SU-DHL-6 (cell line): ENCODE data around the gene ORMDL2.

Experiments used
- H2AFZ ChIP-seq: fragments of 200-600 bp; sonication (generic); 2 replicates; pipeline ENCODE4 v1.6.1; 2014; ENCODE audit warnings: low read depth, mild to moderate bottlenecking, moderate library complexity, mixed read lengths, antibody characterized with exemption, low read length; ENCODE audit not compliant: severe bottlenecking
- H3F3A ChIP-seq: fragments of 200-600 bp; shearing (Covaris generic); 2 replicates; pipeline ENCODE4 v1.6.0; 2016; ENCODE audit warnings: antibody characterized with exemption, mild to moderate bottlenecking; ENCODE audit not compliant: insufficient read depth
- H3K27ac ChIP-seq: fragments of 200-600 bp; sonication (generic); 2 replicates; pipeline ENCODE4 v1.5.1; 2016; ENCODE audit warnings: low read depth, mild to moderate bottlenecking, low read length, moderate library complexity, mixed read lengths
- H3K27me3 ChIP-seq: fragments of 200-600 bp; sonication (generic), shearing (Covaris generic); 2 replicates; pipeline ENCODE4 v1.6.0; 2014; ENCODE audit warnings: mild to moderate bottlenecking, low read length
- H3K36me3 ChIP-seq: fragments of 200-600 bp; sonication (generic); 2 replicates; pipeline ENCODE4 v1.6.1; 2014; ENCODE audit warnings: mild to moderate bottlenecking, low read length, mixed read lengths
- H3K4me2 ChIP-seq: fragments of 300-600, 200-600 bp; shearing (Covaris generic), sonication (generic); 2 replicates; pipeline ENCODE4 v1.6.0; 2014; ENCODE audit warnings: low read length, low read depth, mild to moderate bottlenecking; ENCODE audit not compliant: poor library complexity, severe bottlenecking
- H3K4me3 ChIP-seq: fragments of 200-600 bp; sonication (generic); 2 replicates; pipeline ENCODE4 v1.5.1; 2014; ENCODE audit warnings: antibody characterized with exemption, low read length, mild to moderate bottlenecking, mixed read lengths; ENCODE audit not compliant: insufficient read depth, poor library complexity, severe bottlenecking
- H3K79me2 ChIP-seq: fragments of 200-600 bp; sonication (generic); 2 replicates; pipeline ENCODE4 v1.6.1; 2014; ENCODE audit warnings: mild to moderate bottlenecking, low read length, moderate library complexity; ENCODE audit not compliant: insufficient read depth
- H3K9ac ChIP-seq: fragments of 200-600 bp; sonication (generic); 2 replicates; pipeline ENCODE4 v1.7.0; 2014; ENCODE audit warnings: mild to moderate bottlenecking, low read length
- H3K9me2 ChIP-seq: fragments of 200-600 bp; sonication (generic); replicated peaks from 2 replicates; pipeline ENCODE4 v1.6.1; 2014; ENCODE audit warnings: low read length; ENCODE audit not compliant: insufficient read depth
- H3K9me3 ChIP-seq: fragments of 200-600 bp; sonication (generic); 2 replicates; pipeline ENCODE4 v1.6.1; 2014; ENCODE audit warnings: low read length, mixed read lengths; ENCODE audit not compliant: insufficient read depth
- H4K20me1 ChIP-seq: fragments of 200-600 bp; sonication (generic); 2 replicates; pipeline ENCODE4 v1.6.1; 2014; ENCODE audit warnings: low read depth, mild to moderate bottlenecking, antibody characterized with exemption, low read length, moderate library complexity, mixed read lengths
- EZH2phosphoT487 ChIP-seq: fragments of 200-600 bp; sonication (generic), shearing (Covaris generic); conservative IDR thresholded peaks from 2 replicates; pipeline ENCODE4 v1.6.1; 2018; ENCODE audit warnings: mild to moderate bottlenecking, antibody characterized with exemption, low read length, moderate library complexity, mixed read lengths
- TF ChIP-seq, protein P1 (sequence below): fragments of 200-600 bp; sonication (generic); IDR thresholded peaks from one replicate; pipeline ENCODE4 v1.5.1; 2017; ENCODE audit warnings: antibody characterized with exemption, mild to moderate bottlenecking, low read length, moderate library complexity; ENCODE audit not compliant: insufficient read depth, poor library complexity, severe bottlenecking

The ORMDL2 gene

GRCh38 chr12:55780685-55781084 is 37.2 kb upstream of the ORMDL2 start:
- Histone ChIP-seq H4K20me1 (no peaks in the 10 kb centered on the region; the same call in 1 of the 2 replicates), H3K9ac (no peak overlapping the region), H3K27me3 (no peaks in the 10 kb centered on the region), H3K4me2 (no peak overlapping the region), H3F3A (no peaks in the 10 kb centered on the region), H3K9me2 (no peaks in the 10 kb centered on the region), H3K79me2 (peaks cover 5% of the 10 kb centered on the region; the same call in 1 of the 2 replicates), H3K27ac (no peak overlapping the region), H3K4me3 (no peak overlapping the region), H3K36me3 (peaks cover 43% of the 10 kb centered on the region), H3K9me3 (no peaks in the 10 kb centered on the region), H2AFZ (no peak overlapping the region)
- TF ChIP-seq EZH2phosphoT487: no peak
- TF ChIP-seq, protein P1, sequence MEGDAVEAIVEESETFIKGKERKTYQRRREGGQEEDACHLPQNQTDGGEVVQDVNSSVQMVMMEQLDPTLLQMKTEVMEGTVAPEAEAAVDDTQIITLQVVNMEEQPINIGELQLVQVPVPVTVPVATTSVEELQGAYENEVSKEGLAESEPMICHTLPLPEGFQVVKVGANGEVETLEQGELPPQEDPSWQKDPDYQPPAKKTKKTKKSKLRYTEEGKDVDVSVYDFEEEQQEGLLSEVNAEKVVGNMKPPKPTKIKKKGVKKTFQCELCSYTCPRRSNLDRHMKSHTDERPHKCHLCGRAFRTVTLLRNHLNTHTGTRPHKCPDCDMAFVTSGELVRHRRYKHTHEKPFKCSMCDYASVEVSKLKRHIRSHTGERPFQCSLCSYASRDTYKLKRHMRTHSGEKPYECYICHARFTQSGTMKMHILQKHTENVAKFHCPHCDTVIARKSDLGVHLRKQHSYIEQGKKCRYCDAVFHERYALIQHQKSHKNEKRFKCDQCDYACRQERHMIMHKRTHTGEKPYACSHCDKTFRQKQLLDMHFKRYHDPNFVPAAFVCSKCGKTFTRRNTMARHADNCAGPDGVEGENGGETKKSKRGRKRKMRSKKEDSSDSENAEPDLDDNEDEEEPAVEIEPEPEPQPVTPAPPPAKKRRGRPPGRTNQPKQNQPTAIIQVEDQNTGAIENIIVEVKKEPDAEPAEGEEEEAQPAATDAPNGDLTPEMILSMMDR: no peak

DNA sequence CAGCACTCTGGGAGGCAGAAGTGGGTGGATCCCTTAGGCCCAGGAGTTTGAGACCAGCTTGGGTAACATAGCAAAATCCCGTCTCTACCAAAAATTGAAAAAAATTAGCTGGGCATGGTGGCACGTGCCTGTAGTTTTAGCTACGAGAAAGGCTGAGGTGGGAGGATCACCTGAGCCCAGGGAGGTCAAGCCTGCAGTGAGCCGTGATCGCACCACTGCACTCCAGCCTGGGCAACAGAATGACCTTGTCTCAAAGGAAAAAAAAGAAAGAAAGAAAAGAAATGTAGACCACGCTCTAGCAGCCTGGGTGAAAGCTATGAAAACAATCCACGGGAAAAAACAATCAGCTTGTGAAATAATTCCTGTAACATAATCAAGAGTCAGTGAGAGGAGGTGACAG is 29.3 kb upstream of the ORMDL2 start:
- no peak overlapping the region for H3K4me2 ChIP-seq
- H3F3A ChIP-seq: 0 out of 2 replicates have a peak, but pooled peaks cover 7% of the 10 kb centered on the region
- H3K9ac ChIP-seq: no peak overlapping the region
- H3K27ac ChIP-seq: no peak overlapping the region
- no peaks in the 10 kb centered on the region for H3K27me3 ChIP-seq
- no peak overlapping the region for H2AFZ ChIP-seq
- TF ChIP-seq EZH2phosphoT487: no peak
- TF ChIP-seq, protein P1: no peak
- H3K36me3 ChIP-seq: peaks cover 57% of the 10 kb centered on the region
- no peaks in the 10 kb centered on the region for H3K9me3 ChIP-seq
- no peak overlapping the region for H3K4me3 ChIP-seq
- no peaks in the 10 kb centered on the region for H3K9me2 ChIP-seq
- no peaks in the 10 kb centered on the region for H4K20me1 ChIP-seq
- H3K79me2 ChIP-seq: no peaks in the 10 kb centered on the region

DNA sequence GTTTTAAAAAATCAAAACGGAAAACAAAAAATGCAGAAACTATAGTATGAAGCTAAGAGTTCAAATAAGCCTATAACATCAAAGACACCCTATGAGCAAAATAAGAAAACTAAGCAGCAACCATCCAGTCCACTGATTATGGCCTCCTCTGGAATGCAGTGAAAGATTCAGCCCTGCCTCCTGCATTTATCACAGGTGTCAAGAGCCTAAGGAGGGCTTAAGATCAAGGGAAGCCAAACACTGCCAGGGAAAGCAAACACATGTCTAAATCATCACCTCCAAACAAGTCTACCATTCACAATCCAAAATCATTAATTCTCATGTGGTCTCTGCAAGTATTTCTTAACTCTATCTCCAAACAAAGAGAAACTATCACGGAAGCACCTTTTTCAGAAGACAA is 28.7 kb upstream of the ORMDL2 start:
- peaks cover 57% of the 10 kb centered on the region for H3K36me3 ChIP-seq

More for the DNA sequence above, 28.7 kb upstream of the ORMDL2 start:
- no peak overlapping the region for H3K4me2 ChIP-seq
- no peaks in the 10 kb centered on the region for H3K79me2 ChIP-seq
- no peaks in the 10 kb centered on the region for H3K9me2 ChIP-seq
- no peak overlapping the region for H3K9ac ChIP-seq
- TF ChIP-seq, protein P1: no peak
- no peak for TF ChIP-seq EZH2phosphoT487
- 0 out of 2 replicates have a peak, but pooled peaks cover 7% of the 10 kb centered on the region for H3F3A ChIP-seq
- H3K9me3 ChIP-seq: no peaks in the 10 kb centered on the region
- H3K4me3 ChIP-seq: no peak overlapping the region
- no peak overlapping the region for H3K27ac ChIP-seq
- H4K20me1 ChIP-seq: no peaks in the 10 kb centered on the region
- H2AFZ ChIP-seq: no peak overlapping the region
- H3K27me3 ChIP-seq: no peaks in the 10 kb centered on the region
